Inferior parietal cortex (tissue), 1 donor: ENCODE data around the gene SPC24.

Source experiments
- DNase-seq: peaks from one replicate; pipeline ENCODE4 v3.0.0-alpha.2; 2016; ENCODE audit errors: extremely low spot score

SPC24 gene, protein sequence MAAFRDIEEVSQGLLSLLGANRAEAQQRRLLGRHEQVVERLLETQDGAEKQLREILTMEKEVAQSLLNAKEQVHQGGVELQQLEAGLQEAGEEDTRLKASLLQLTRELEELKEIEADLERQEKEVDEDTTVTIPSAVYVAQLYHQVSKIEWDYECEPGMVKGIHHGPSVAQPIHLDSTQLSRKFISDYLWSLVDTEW

GRCh38 chr19:11155373-11156120, at the start of gene SPC24:
Gene SPC24, minus strand, starts transcription at chr19:11155782. Its CDS starts 6 bp downstream, at chr19:11155776.
- DNase-seq: peak; percentile 99

DNA sequence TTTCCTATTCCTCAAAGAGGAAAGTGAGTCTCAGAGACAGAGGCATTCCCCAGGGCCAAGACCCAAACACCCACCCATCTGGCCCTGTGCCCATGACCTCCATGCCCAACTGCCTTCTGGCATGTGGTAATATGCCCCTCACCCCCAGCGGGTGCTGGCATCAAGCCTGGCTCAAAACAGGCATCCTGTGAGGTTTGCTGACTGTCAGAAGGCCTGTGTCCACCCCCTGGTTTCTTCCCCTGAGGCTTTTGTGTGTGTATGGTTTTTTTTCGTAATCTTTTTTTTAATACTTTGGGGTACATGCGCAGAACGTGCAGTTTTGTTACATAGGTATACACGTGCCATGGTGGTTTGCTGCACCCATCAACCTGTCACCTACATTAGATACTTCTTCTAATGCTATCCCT, 49.4 kb upstream of the SPC24 start:
- DNase-seq: no peak

GRCh38 chr19:11204076-11204602, 48.6 kb upstream of the SPC24 start:
- no peak for DNase-seq

- peak; percentile 46 for DNase-seq
These were observed 47.9 kb upstream of the SPC24 start for GRCh38 chr19:11203194-11204075.

DNA sequence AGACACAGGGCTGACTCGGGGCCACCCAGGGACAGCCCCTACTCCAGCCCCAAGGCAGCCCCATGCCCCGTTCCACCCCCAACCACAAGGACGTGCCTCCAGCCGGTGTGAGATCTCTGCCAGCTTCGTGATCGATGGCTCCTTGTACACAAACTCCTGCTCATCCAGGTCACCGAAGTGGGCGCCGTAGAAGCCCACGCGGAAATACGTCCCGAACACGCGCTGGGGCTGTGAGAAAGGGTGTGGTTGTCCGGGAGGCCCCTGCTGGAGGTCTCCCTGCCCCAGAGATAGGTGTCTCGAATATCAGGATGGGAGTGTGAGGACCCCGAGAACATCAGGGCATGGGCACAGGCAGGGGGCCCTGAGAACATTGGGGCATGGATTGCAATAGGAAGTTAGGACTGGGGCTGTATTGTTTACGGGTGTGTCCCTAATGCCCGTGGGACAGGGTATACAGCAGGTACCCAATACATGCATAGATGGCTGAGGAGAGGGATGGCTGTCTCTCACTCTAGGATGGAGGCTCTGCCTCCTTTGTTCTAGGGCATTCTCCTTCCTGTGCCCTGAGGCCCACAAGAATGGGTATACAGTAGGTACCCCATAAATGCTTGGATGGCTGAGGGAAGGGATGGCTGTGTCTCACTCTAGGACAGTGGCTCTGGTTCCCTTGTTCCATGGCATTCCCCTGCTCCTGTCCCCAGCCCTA, 47.1 kb upstream of the SPC24 start:
- no peak for DNase-seq

DNA sequence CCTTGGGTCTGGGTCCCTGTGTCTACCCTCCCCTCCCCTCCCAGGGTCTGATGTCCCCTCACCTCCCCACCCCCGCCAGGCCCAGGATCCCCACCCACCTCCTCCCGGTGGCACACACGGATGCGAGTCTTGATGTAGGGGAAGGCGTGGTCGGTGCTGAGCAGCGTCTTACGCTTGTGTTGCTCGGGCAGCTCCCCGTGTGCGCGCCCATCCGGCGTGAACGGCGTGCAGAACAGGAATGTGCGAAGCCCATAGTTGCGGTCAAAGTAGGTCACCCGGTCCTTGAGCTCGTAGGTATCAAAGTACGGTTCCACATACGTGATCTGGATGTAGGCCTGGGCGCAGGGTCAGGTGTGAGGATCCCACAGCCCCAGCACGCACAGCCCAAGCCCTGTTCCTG, 46.2 kb upstream of the SPC24 start:
- no peak for DNase-seq

DNA sequence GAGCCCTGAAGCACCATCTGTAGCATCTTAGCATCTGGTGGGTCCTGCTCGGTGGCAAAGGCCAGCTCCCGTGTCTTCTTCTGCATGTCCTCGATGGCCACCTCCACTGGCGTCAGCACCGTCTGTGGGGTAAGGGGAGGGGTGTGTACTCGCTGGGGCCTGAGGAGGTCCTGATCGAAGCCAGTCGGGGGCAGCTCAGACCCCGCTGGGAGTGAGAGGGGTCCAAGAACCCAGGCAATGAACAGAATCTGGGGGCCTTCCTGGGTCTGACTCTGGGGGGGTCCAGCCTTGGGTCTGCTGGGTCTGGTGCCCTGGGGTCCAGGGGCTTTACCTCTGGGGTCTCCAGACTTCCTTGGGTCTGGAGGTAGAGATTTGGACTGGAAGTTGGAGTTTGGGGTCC, 45.3 kb upstream of the SPC24 start:
- no peak for DNase-seq

DNA sequence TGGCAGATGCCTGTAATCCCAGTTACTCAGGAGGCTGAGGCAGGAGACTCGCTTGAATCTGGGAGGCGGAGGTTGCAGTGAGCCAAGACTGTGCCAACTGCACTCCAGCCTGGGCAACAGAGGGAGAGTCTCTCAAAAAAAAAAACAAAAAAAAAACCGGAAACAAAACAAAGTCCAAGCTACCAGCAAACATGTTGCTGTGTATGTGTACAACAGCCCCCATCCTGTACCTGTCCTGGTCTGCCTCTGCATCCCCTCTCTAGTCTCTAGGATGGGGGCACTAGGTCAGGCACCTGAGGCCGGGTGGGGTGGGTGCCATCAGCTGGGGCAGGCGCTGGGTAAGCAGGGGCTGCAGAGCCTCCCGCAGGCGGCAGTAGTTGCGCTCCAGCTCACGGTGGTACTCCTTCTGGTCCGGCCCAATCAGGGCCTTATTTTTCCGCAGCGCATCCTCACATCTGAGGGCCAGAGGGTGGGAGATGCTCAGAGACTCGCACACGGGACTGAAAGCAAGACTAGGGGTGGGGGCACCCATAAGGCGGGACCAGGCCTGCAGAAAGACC, 44.5 kb upstream of the SPC24 start:
- no peak for DNase-seq

GRCh38 chr19:11199517-11199916, 43.9 kb upstream of the SPC24 start:
- no peak for DNase-seq

DNA sequence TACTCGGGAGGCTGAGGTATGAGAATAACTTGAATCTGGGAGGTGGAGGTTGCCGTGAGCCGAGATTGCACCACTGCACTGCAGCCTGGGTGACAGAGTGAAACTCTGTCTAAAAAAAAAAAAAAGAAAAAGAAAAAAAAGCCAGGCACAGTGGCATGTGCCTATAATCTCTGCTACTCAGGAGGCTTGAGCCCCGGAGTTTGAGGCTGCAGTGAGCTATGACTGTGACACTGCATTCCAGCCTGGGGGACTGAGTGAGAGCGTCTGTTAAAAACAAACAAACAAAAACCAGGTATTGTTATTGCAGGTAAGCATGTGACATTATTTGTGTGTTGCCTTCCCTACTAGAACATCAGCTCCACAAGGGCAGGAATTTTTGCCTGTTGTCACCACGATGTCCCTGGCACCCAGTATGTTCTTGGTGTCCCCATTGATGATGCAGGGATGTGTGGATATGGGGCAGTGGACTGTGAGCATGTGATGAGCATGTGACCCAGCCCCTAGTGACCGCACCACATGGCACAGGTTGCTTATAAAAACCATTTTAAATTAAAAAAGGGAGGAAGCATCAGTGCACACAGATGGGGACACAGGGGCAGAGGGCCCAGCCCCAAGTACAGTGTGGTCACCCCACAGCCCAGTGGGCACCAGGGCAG, 43.3 kb upstream of the SPC24 start:
- no peak for DNase-seq

DNA sequence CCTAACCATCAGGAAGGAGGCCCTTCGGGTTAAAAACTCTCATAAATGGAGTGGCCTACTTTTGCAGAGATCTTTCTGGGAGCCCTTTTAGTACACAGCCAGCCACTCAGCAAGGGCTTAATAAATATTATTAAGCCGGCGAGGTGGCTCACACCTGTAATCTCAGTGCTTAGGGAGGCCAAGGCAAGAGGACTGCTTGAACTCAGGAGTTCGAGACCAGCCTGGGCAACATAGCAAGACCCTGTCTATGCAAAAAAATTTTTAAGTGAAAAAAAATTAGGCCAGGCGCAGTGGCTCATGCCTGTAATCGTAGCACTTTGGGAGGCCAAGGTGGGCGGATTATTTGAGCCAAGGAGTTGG, 42.6 kb upstream of the SPC24 start:
- DNase-seq: no peak

DNA sequence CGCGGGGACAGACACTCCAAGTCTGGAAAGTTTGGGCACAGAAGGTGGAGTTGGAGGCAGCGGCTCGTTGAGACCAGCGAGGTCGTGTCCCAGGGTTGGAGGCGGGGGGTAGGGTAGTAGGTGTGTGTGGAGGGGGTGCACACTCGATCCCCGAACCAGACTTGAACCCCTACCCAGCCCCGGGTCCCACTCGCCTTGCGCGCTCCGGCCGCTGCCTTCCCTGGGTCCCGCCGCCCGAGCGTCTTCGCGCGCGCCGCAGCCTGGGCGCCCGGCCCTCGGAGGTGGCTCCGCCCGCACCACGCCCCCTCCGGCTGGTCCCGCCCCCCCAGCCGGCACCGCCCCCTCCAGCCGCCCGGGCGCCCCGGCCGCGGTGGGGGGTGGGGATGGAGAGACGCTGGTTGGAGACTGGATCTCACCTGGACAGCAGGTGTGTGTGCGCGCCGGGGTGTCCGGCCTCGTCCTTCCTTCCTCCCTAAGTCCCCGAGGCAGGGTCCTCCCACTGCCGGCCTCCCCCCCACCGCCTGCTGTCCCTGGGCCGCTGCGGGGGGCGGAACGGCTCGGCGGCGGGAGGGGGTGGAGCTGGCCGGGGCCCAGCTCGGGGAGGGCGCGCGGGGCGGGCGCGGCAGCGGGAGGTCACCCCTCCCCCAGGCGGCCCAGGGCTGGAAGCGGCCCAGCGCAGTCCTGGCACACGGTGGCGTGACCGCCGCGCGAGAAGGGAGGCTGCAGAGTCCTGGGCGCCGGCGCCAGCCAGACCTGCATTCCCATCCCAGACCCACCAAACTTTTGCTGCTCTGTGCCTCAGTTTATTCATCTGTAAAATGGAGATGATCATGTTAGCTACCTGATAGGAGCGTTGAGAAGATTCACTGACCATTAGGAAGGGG, 42.0 kb upstream of the SPC24 start, which contains the start of gene KANK2:
TSS of gene KANK2 (minus strand) at position 255 of the 884 bp plus-strand sequence. CDS start 3,034 bp downstream, outside the sequence.
- peak; percentile 49 for DNase-seq

- no peak for DNase-seq
These were observed 41.1 kb upstream of the SPC24 start for GRCh38 chr19:11196406-11197287.

- no peak for DNase-seq
These were observed 40.1 kb upstream of the SPC24 start for GRCh38 chr19:11195681-11196080.

DNA sequence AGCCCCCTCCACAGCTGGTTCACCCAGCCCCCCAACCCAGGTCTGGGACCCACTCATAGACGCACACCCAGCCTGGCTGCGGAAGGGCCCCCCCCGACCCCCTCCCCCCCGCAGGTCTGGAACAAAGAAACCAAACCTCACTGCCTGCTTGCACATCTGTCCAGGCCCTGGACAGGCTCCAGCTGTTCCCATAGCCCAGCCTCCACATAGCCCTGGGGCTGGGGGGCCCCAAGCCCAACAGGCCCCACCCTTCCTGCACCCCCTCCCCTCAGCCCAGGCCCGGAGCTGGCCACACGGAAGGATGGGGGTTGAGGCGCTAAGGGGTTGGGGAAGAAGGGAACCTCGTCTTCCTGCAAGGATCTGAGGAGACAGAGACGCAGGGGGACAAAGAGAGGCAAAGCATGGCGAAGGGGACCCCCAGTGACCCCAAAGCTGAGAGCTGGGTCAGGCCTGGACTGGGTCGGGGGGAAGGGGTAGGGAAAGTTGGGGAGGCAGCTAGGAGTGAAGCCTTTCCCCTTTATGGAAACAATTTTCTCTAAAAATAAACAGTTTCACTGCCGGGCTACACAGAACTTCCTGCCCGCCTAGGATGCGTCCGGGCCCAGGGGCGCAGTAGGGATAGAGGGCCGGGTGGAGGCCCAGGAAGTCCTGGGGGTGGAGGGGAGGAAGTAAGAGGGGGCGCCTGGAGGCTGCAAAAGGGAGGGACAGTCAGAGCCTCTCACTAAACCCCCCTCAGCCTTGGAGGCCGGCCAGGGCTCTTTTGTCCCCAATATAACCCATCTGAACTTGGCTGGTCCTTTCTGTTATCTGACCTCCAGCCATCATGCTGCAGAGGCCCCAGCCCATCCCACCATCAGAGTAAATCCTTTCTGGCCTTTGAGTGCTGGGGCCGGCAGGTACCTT, 39.3 kb upstream of the SPC24 start:
- DNase-seq: no peak

DNA sequence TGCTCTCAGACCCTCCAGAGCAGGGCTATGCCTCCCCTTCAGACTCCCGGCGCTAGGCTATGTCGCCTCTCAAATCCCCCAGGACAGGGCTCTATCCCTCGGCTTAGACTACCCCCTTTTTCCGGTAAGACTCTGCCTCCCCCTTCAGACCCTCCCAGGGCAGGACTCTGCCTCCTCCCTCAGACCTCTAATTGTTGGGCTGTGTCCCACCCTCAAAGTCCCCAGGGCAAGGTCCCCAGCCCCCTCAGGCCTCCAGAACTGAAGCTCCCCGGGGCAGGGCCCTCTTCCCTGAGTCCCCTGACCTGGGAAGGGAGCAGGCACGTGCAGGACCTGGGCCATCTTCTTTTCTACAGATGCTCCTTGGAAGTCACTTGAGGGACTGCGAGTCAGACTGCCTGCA, 38.6 kb upstream of the SPC24 start:
- DNase-seq: no peak
